ENCODE measurements around the gene PRKAB1.
A peak's percentile ranks its signal among the peaks of the same experiment; 100 is the strongest.
"Not testable (repeated sequence)": the region's sequence is repeated elsewhere in the genome, so short reads cannot be mapped to it uniquely, and the experiment has no call there.

The PRKAB1 gene

DNA sequence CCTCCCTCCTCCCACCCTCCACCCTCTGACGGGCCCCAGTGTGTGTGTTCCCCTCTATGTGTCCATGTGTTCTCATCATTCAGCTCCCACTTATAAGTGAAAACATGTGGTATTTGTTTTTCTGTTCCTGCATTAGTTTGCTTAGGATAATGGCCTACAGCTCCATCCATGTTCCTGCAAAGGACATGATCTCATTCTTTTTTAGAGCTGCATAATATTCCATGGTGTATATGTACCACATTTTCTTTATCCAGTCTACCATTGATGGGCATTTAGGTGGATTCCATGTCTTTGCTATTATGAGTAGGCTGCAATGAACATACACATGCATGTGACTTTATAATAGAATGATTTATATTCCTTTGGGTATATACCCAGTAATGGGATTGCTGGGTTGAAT is 38.5 kb downstream of the PRKAB1 start:
- not testable (repeated sequence) for H3K4me3 ChIP-seq (ENCODE audit: low read length); H3K27me3 ChIP-seq (ENCODE audit: control insufficient read depth, insufficient read depth, low read length); H3K36me3 ChIP-seq (ENCODE audit: control insufficient read depth, insufficient read depth, low read length); H3K9ac ChIP-seq (ENCODE audit: low read length); H3K9me3 ChIP-seq (ENCODE audit: control insufficient read depth, low read length)
- peaks cover 18% of the 10 kb centered on the region for H3K4me1 ChIP-seq (ENCODE audit: control insufficient read depth, insufficient read depth, low read length)

DNA sequence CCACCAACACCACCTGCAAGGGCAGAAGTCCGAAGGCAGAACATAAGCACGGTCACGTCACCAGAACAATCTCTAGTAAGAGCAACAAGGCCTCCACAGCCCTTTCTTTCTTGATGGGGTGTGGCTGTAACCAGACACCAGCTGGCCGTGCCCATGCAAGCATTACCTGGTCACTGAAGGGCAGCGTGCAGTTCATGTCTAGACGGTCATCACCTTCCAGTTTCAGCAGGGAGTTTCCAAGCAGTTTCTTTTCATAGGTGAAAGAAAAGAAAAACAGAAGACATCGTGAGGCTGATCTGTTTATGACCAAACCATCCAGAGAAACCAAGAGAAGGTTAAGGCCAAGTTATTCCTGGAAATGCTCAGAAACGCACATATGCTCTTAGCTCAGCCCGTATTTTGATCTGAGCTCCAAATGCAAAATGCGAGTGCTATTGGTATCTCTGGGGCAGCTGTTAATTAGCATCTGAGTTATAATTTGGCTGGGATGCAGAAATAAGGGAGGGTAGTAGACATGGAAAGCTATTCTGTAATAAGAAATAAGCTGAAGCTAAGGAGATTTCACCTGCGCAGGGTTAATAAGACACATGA is 42.5 kb downstream of the PRKAB1 start:
- no peaks in the 10 kb centered on the region for H3K27me3 ChIP-seq (ENCODE audit: control insufficient read depth, insufficient read depth, low read length)
- no peaks in the 10 kb centered on the region for H3K36me3 ChIP-seq (ENCODE audit: control insufficient read depth, insufficient read depth, low read length)
- peak overlapping the region; percentile 16 for H3K9ac ChIP-seq (ENCODE audit: low read length)

DNA sequence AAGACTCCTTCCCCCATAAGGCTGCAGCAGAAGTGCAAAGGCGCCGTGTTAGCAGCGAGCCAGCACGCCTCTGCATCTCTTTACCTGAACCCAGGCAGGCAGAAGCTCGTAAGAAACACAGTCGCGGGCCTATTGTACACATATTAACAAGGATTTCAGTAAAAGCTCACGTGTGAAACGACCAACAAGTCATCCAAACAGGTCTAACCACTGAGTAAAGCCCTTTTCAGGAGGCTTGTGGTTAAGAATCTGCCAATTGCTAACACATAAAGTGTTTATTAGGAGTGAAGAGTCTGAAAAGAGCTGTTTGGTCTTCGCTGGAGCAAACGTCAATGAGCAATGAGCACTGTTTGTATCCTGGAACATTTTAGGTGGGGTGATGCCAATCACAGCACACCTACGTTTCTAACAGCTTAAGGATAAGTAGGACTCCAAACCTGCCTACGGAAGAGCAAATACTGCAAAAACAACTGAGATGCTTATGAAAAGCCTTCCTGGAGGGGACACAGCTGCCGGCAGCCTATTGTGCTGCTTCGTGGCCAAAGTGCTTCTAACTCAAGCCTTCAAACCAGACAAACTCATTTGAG is 43.1 kb downstream of the PRKAB1 start:
- H3K9ac ChIP-seq (ENCODE audit: low read length) = peak overlapping the region; percentile 16
- H3K36me3 ChIP-seq (ENCODE audit: control insufficient read depth, insufficient read depth, low read length) = no peaks in the 10 kb centered on the region
- no peaks in the 10 kb centered on the region for H3K9me3 ChIP-seq (ENCODE audit: control insufficient read depth, low read length)
- no peaks in the 10 kb centered on the region for H3K27me3 ChIP-seq (ENCODE audit: control insufficient read depth, insufficient read depth, low read length)
- H3K4me3 ChIP-seq (ENCODE audit: low read length) = no peak overlapping the region
- peaks cover 23% of the 10 kb centered on the region for H3K4me1 ChIP-seq (ENCODE audit: control insufficient read depth, insufficient read depth, low read length)

More for the DNA sequence above, 42.5 kb downstream of the PRKAB1 start:
- Histone ChIP-seq H3K4me1 (ENCODE audit: control insufficient read depth, insufficient read depth, low read length) (peaks cover 19% of the 10 kb centered on the region), H3K4me3 (ENCODE audit: low read length) (no peak overlapping the region), H3K9me3 (ENCODE audit: control insufficient read depth, low read length) (no peaks in the 10 kb centered on the region)

DNA sequence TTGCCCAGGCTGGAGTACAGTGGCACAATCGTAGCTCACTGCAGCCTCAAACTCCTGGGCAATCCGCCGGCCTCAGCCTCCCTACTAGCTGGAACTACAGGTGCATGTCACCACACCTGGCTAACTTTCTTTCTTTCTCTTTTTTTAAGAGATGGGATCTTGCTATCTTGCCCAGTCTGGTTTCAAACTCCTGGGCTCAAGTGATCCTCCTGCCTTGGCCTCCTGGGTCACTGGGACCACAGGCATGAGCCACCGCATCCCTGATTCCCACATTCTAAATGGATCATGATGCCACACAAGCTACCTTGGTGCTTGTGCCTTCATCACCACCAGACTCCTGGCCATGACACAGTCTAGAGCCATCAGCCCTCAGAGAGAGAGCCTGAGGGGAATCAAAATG is 43.8 kb downstream of the PRKAB1 start:
- H3K27me3 ChIP-seq (ENCODE audit: control insufficient read depth, insufficient read depth, low read length) = no peaks in the 10 kb centered on the region
- H3K4me1 ChIP-seq (ENCODE audit: control insufficient read depth, insufficient read depth, low read length) = peaks cover 29% of the 10 kb centered on the region

DNA sequence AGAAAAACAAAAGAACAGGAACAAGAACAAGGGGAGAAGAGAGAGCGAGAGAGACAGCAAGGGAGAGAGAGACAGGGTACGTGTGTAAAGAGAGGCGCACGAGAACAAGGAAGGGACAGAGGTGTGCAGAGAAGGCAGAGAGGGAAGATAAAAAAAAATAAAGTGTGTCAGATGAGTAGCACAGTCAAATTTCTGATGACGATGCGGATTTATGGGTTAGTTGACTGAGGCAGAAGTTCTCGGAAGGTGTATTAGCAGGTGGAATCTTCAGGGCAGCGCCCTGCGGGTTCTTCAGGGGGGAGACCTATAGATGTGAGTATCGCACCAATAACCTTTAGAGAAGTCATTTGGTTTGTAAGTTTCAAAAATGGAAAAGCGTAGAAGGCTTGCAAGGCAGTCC is 44.8 kb downstream of the PRKAB1 start:
- Histone ChIP-seq H3K4me1 (ENCODE audit: control insufficient read depth, insufficient read depth, low read length) (peaks cover 33% of the 10 kb centered on the region), H3K36me3 (ENCODE audit: control insufficient read depth, insufficient read depth, low read length) (no peaks in the 10 kb centered on the region), H3K9me3 (ENCODE audit: control insufficient read depth, low read length) (no peaks in the 10 kb centered on the region), H3K9ac (ENCODE audit: low read length) (no peak overlapping the region), H3K4me3 (ENCODE audit: low read length) (no peak overlapping the region), H3K27me3 (ENCODE audit: control insufficient read depth, insufficient read depth, low read length) (no peaks in the 10 kb centered on the region)

More for the DNA sequence above, 43.8 kb downstream of the PRKAB1 start:
- Histone ChIP-seq H3K4me3 (ENCODE audit: low read length) (no peak overlapping the region), H3K9me3 (ENCODE audit: control insufficient read depth, low read length) (no peaks in the 10 kb centered on the region), H3K9ac (ENCODE audit: low read length) (no peak overlapping the region), H3K36me3 (ENCODE audit: control insufficient read depth, insufficient read depth, low read length) (no peaks in the 10 kb centered on the region)

DNA sequence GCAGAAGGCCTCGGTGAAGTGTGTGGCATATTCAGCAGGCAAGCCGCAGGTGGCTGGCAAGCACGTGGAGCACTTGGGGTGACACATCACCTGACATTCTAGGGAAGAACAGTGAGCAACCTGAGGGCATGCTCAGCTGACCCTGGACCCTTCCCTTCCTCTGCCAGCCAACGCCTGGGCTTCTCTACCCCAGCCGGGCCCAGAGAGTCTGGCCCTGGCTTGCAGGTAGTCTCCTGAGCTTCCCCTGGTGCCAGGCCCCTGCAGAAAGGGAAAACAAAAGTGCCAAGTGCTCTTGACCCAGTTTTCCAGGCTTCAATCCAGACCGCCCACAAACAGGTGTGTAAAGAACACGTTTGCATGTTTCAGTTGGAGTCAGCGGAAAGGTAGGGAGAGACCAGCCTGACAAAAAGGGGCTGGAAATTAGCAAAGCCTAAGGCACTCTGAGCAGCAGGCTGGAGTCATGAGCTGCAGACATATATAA is 45.7 kb downstream of the PRKAB1 start:
- H3K27me3 ChIP-seq (ENCODE audit: control insufficient read depth, insufficient read depth, low read length) = no peaks in the 10 kb centered on the region
- no peak overlapping the region for H3K4me3 ChIP-seq (ENCODE audit: low read length)

DNA sequence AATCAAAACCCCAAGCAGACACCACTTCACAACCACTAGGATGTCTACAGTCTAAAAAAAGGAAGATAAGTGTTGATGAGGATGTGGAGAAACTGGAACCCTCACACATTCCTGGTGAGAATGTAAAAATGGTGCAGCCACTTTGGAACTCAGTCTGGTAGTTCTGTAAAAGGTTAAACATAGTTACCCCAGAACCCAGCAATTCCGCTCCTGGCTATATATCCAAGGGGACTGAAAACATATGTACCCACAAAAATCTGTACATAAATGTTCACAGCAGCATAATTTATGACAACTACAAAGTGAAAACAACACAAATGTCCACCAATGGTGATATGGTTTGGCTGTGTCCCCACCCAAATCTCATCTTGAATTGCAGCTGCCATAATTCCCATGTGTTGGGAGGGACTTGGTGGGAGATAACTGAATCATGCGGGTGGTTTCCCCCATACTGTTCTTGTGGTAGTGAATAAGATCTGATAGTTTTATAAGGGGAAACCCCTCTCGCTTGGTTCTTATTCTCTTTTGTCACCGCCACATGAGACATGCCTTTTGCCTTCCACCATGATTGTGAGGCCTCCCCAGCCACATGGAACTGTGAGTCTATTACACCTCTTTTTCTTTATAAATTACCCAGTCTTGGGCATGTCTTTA is 46.8 kb downstream of the PRKAB1 start:
- H3K4me1 ChIP-seq (ENCODE audit: control insufficient read depth, insufficient read depth, low read length) = peaks cover 32% of the 10 kb centered on the region
- no peaks in the 10 kb centered on the region for H3K36me3 ChIP-seq (ENCODE audit: control insufficient read depth, insufficient read depth, low read length)
- no peak overlapping the region for H3K9ac ChIP-seq (ENCODE audit: low read length)
- H3K27me3 ChIP-seq (ENCODE audit: control insufficient read depth, insufficient read depth, low read length) = no peaks in the 10 kb centered on the region
- no peak overlapping the region for H3K4me3 ChIP-seq (ENCODE audit: low read length)
- no peaks in the 10 kb centered on the region for H3K9me3 ChIP-seq (ENCODE audit: control insufficient read depth, low read length)

More for the DNA sequence above, 45.7 kb downstream of the PRKAB1 start:
- Histone ChIP-seq H3K36me3 (ENCODE audit: control insufficient read depth, insufficient read depth, low read length) (no peaks in the 10 kb centered on the region), H3K4me1 (ENCODE audit: control insufficient read depth, insufficient read depth, low read length) (peaks cover 33% of the 10 kb centered on the region), H3K9ac (ENCODE audit: low read length) (no peak overlapping the region), H3K9me3 (ENCODE audit: control insufficient read depth, low read length) (no peaks in the 10 kb centered on the region)

DNA sequence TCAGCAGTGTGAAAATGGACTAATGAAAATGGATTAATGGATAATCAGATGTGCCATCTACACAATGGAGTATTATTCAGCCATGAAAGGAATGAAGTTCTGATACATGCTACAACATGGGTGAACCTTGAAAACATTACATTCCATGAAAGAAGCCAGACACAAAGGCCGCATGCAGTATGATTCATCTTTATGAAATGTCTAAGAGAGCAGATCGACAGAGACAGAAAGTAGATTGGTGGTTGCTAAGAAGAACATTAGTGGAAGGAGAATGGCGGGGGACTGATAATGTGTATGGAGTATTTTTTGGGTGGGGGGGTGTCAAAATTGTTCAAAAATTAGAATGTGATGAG is 47.3 kb downstream of the PRKAB1 start:
- Histone ChIP-seq H3K4me1 (ENCODE audit: control insufficient read depth, insufficient read depth, low read length) (peaks cover 27% of the 10 kb centered on the region), H3K27me3 (ENCODE audit: control insufficient read depth, insufficient read depth, low read length) (no peaks in the 10 kb centered on the region), H3K9ac (ENCODE audit: low read length) (no peak overlapping the region)

DNA sequence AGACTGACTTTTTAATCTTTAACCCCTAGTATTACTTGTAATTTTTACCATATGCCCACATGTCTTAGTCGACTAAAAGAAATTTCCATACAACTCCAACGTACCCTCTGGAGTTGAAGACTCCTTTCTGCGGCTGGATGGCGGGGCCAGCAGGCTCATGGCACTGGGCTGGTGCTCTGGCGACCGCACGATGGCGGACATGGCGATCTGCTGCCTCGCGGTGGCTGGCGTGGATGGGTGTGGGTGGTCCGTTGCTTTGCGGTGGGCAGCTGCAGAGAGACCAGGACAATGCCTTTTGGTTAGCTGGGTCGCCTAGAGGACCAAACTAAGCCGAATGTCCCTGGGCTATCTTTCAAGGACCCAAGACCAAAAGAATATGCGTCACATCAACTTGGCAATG is 50.2 kb downstream of the PRKAB1 start:
- H3K9ac ChIP-seq (ENCODE audit: low read length) = no peak overlapping the region
- peaks cover 14% of the 10 kb centered on the region for H3K4me1 ChIP-seq (ENCODE audit: control insufficient read depth, insufficient read depth, low read length)
- H3K36me3 ChIP-seq (ENCODE audit: control insufficient read depth, insufficient read depth, low read length) = no peaks in the 10 kb centered on the region
- no peak overlapping the region for H3K4me3 ChIP-seq (ENCODE audit: low read length)
- no peaks in the 10 kb centered on the region for H3K9me3 ChIP-seq (ENCODE audit: control insufficient read depth, low read length)
- H3K27me3 ChIP-seq (ENCODE audit: control insufficient read depth, insufficient read depth, low read length) = no peaks in the 10 kb centered on the region

More for the DNA sequence above, 47.3 kb downstream of the PRKAB1 start:
- no peaks in the 10 kb centered on the region for H3K36me3 ChIP-seq (ENCODE audit: control insufficient read depth, insufficient read depth, low read length)
- no peaks in the 10 kb centered on the region for H3K9me3 ChIP-seq (ENCODE audit: control insufficient read depth, low read length)
- H3K4me3 ChIP-seq (ENCODE audit: low read length) = no peak overlapping the region

DNA sequence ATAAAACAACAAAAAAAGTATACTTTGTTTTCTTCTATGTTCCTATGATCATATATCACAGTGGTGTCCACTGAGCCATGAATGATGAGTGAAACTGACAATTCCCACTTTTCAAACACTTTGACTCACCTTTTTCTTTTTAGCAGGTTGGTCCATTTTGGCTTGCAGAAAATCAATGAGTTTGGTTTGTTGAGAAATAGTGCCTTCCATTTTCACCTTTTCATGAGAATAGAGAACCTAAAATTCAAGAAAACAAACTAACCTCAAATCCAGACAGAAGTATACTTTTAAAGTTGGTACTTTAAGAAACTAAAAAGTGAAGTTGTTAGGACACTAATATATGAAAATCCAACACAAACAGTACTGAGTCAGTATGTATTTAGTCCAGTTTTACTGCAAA is 52.4 kb downstream of the PRKAB1 start:
- Histone ChIP-seq H3K4me3 (ENCODE audit: low read length) (no peak overlapping the region), H3K9ac (ENCODE audit: low read length) (no peak overlapping the region), H3K9me3 (ENCODE audit: control insufficient read depth, low read length) (no peaks in the 10 kb centered on the region), H3K27me3 (ENCODE audit: control insufficient read depth, insufficient read depth, low read length) (no peaks in the 10 kb centered on the region), H3K4me1 (ENCODE audit: control insufficient read depth, insufficient read depth, low read length) (peaks cover 14% of the 10 kb centered on the region), H3K36me3 (ENCODE audit: control insufficient read depth, insufficient read depth, low read length) (no peaks in the 10 kb centered on the region)

DNA sequence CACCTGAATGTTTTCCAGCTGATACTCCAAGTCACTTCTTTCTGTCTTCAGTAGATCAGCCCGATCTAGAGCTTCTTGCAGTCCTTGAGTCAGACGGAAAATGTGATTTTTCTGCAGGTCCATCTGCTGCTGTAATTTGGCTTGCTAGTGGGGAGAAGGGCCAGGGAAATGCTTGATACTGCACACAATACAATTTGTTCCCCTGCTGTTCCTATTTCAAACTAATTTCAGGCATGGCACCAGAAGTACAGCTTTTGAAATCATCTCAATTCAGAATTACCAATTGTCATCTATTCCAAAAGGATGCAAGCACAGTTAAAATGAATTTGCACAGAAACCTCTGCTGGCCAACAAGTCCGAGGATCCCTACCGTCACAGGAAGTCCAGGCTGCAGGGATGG is 53.4 kb downstream of the PRKAB1 start:
- H3K4me3 ChIP-seq (ENCODE audit: low read length) = no peak overlapping the region
- no peaks in the 10 kb centered on the region for H3K27me3 ChIP-seq (ENCODE audit: control insufficient read depth, insufficient read depth, low read length)

DNA sequence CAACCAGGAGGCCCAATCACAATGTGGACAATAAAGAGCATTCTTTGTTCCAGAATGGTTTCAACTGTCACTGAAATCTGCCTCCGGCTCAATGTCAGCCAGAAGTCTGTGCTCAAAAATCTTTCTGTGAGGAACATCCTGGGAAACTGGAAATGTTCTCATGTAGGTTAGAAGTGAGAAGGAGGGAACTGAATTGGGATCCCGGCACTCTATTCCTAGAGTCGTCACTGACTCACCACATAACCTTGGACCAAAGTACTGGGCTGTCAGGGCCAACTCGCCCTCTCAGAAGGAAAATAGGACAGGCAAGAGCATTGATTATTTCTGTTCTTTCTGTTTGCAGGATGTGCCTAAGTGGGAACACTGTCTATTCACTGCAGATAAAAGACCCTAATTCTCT is 57.6 kb downstream of the PRKAB1 start:
- no peaks in the 10 kb centered on the region for H3K9me3 ChIP-seq (ENCODE audit: control insufficient read depth, low read length)
- H3K4me3 ChIP-seq (ENCODE audit: low read length) = no peak overlapping the region
- no peaks in the 10 kb centered on the region for H3K36me3 ChIP-seq (ENCODE audit: control insufficient read depth, insufficient read depth, low read length)
- H3K27me3 ChIP-seq (ENCODE audit: control insufficient read depth, insufficient read depth, low read length) = no peaks in the 10 kb centered on the region
- no peaks in the 10 kb centered on the region for H3K4me1 ChIP-seq (ENCODE audit: control insufficient read depth, insufficient read depth, low read length)
- no peak overlapping the region for H3K9ac ChIP-seq (ENCODE audit: low read length)

More for the DNA sequence above, 53.4 kb downstream of the PRKAB1 start:
- Histone ChIP-seq H3K4me1 (ENCODE audit: control insufficient read depth, insufficient read depth, low read length) (peaks cover 7% of the 10 kb centered on the region), H3K36me3 (ENCODE audit: control insufficient read depth, insufficient read depth, low read length) (no peaks in the 10 kb centered on the region), H3K9me3 (ENCODE audit: control insufficient read depth, low read length) (no peaks in the 10 kb centered on the region), H3K9ac (ENCODE audit: low read length) (no peak overlapping the region)
